HG02938 (cell line): Measurements from ENCODE around the gene KMT2D.

ENCODE experiments used
- ATAC-seq: cut with Tn5 transposase; IDR thresholded peaks from one replicate; pipeline ENCODE4 v1.9.1; 2021; ENCODE audit warnings: mild to moderate bottlenecking, moderate library complexity; ENCODE audit not compliant: unreplicated experiment

The KMT2D gene

GRCh38 chr12:49060237-49061156, at the start of gene KMT2D:
Gene KMT2D (minus strand): TSS chr12:49060794. CDS start chr12:49055324, 5,470 bp downstream.
- ATAC-seq: peak; percentile 42

GRCh38 chr12:49109641-49110463, 49.3 kb upstream of the KMT2D start:
- ATAC-seq: peak; percentile 6

- no peak for ATAC-seq
Observed at GRCh38 chr12:49108958-49109404, 48.4 kb upstream of the KMT2D start.

- no peak for ATAC-seq
Observed at GRCh38 chr12:49105504-49106084, 45.0 kb upstream of the KMT2D start.

- no peak for ATAC-seq
Observed at GRCh38 chr12:49104822-49105221, 44.2 kb upstream of the KMT2D start.

- ATAC-seq: no peak
Observed at GRCh38 chr12:49100380-49100779, 39.8 kb upstream of the KMT2D start.

- ATAC-seq: no peak
Observed at GRCh38 chr12:49098703-49099102, 38.1 kb upstream of the KMT2D start.

GRCh38 chr12:49098035-49098451, 37.4 kb upstream of the KMT2D start:
- no peak for ATAC-seq

GRCh38 chr12:49097381-49097780, 36.8 kb upstream of the KMT2D start:
- no peak for ATAC-seq

GRCh38 chr12:49094975-49095365, 34.4 kb upstream of the KMT2D start:
- no peak for ATAC-seq

GRCh38 chr12:49094160-49094974, 33.8 kb upstream of the KMT2D start, which contains the start of gene DHH:
Gene DHH (minus strand): TSS chr12:49094801. CDS start chr12:49094512, 289 bp downstream.
- no peak for ATAC-seq

GRCh38 chr12:49093792-49094159, 33.2 kb upstream of the KMT2D start:
- ATAC-seq: no peak

GRCh38 chr12:49092816-49093406, 32.3 kb upstream of the KMT2D start:
- no peak for ATAC-seq

- ATAC-seq: no peak
Observed at GRCh38 chr12:49092086-49092815, 31.7 kb upstream of the KMT2D start.

GRCh38 chr12:49091836-49092085, 31.2 kb upstream of the KMT2D start:
- no peak for ATAC-seq

- ATAC-seq: no peak
Observed at GRCh38 chr12:49091056-49091835, 30.7 kb upstream of the KMT2D start.

- ATAC-seq: no peak
Observed at GRCh38 chr12:49089821-49090773, 29.5 kb upstream of the KMT2D start.

GRCh38 chr12:49088932-49089330, 28.3 kb upstream of the KMT2D start:
- no peak for ATAC-seq
